GM21360 (cell line): ENCODE measurements around the gene DDO.
"Not testable (repeated sequence)": the region's sequence is repeated elsewhere in the genome, so short reads cannot be mapped to it uniquely, and the experiment has no call there.

Experiments used
- ATAC-seq: cut with Tn5 transposase; IDR thresholded peaks from one replicate; pipeline ENCODE4 v1.9.1; 2021; ENCODE audit warnings: mild to moderate bottlenecking, moderate library complexity; ENCODE audit not compliant: unreplicated experiment

The DDO gene, protein sequence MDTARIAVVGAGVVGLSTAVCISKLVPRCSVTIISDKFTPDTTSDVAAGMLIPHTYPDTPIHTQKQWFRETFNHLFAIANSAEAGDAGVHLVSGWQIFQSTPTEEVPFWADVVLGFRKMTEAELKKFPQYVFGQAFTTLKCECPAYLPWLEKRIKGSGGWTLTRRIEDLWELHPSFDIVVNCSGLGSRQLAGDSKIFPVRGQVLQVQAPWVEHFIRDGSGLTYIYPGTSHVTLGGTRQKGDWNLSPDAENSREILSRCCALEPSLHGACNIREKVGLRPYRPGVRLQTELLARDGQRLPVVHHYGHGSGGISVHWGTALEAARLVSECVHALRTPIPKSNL

DNA sequence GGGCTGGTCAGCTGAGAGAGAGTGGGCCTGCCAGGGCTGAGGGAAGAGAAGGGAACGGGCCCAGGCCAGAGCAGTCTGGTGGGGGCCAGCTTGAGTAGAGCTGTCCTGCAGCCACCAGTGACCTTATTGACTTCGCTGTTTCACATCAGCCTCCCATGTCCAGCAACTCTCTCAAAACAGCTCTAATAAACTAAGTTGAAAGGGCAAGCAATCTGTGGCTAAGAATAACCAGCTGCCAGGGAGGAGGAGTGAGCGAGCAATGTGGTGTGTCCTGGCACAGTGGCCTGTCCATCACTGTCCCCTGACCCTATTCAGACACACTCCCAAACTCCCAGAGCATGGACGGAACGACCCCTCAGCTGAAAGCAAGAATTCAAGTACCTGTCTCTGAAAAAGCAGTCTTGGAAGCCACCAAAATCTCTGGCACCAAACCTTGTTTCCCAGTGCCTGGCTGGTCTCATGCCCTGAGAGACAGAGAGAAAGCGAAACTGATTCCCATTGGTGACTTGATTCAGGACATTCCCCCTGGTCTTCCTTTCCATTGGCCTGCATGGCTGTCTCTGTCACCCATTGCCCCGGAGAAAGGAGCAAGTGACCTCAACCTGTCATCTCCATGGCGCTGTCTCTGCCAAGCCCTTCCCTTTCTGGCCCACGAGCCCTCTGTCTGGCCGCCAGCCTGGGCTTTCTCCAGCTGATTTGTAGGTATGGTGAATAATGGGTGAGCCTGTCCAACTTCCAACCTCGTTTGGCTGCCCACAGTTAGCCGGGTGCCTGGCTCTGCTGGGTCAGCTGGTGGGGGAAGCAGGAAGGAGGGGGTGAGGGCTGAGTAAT is at the start of gene DDO:
TSS of gene DDO (minus strand) at position 490 of the 831 bp plus-strand sequence. CDS start 2,113 bp downstream, outside the sequence.
- no peak for ATAC-seq

DNA sequence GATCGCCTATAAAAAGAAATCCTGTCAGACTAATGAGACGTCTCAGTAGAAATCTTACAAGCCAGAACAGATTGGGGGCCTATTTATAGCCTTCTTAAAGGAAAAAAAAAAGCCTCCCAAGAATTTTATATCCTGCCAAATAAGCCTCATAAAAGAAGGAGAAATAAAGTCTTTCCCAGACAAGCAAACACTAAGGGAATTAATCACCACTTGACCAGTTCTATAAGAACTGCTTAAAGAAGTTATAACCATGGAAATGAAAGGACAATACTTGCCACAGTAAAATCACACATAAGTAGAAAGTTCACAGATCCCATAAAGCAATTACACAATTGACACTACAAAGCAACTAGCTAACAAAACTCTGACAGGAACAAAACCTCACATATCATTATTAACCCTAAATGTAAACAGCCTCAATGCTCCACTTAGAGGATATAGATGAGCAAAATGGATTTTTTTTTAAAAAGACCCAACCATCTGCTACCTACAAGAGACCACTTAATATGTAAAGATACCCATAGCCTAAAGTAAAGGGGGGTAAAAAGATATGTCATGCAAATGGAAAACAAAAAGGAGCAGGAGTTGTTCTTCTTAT is 47.6 kb upstream of the DDO start:
- ATAC-seq: no peak

DNA sequence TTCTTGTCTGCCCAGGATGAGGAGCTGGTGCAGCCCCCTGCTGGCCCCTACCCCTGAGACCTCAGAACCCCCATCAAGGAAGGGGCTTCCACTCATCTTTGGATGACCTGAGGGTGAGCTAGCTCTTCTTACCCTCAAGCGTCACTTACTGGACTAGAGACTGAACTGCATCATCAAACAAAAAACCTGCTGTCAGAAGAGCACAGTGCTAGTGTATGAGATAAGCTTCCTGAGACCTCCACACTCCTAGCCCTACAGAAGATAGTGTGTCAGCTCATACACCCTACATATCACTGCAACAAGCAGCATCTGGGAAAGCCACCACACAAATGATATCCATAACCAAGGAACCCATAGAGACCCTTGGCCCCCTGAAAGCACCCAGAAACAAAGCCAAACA is 46.0 kb upstream of the DDO start:
- ATAC-seq: no peak

DNA sequence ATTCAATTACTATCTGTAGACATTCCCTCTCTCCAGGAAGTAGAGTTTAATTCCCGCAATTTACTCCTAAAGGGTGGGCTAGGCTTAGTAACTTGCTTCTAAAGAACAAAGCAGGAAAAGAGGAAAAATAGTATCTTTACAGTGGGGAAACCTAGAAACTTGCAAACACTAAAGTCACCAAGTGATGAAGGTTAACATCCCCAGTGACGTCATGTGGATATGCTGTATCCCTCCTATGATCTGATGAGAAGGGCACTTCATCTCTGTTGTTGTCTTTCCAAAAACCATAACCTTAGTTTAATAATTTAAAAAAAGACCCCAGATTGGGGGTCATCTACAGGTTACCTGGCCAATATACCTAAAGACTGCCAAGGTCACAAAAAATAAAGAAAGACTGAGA is 43.8 kb upstream of the DDO start:
- no peak for ATAC-seq

DNA sequence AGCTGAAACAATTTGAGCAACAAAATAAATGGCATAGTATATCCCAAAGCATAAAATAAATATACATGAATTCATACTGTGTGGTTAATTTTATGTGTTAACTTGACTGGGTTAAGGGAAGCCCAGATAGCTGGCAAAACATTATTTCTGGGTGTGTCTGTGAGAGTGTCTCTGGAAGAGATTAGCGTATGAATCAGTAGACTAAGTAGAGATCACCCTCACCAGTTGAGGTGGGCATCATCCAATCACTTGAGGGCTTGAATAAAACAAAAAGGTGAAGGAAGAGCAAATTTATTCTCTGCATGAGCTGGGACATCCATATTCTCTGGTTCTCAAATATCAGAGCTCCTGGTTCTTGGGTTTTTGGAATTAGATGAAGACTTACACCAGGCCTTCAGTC is 43.1 kb upstream of the DDO start:
- no peak for ATAC-seq

DNA sequence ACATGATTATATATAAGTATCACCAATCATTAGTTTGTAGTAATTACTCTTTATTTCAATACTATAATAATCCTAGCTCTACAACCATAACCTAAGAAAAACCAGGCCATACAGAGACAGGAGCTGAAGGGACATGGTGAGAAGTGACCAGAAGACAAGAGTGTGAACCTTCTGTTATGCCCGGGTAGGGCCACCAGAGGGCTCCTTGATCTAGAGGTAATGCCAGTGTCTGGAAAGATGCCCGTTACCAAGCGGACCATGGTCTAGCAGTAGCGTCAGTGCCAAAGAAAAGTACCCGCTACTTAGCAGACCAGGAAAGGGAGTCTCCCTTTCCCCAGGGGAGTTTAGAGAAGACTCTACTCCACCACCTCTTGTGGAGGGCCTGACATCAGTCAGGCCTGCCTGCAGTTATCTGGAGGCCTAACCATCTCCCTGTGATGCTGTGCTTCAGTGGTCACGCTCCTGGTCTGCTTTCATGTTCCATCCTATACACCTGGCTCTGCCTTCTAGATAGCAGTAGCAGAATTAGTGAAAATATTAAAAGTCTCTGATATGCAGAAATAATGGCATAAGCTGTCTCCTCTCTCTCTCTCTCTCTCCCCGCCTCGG is 42.3 kb upstream of the DDO start:
- ATAC-seq: not testable (repeated sequence)

DNA sequence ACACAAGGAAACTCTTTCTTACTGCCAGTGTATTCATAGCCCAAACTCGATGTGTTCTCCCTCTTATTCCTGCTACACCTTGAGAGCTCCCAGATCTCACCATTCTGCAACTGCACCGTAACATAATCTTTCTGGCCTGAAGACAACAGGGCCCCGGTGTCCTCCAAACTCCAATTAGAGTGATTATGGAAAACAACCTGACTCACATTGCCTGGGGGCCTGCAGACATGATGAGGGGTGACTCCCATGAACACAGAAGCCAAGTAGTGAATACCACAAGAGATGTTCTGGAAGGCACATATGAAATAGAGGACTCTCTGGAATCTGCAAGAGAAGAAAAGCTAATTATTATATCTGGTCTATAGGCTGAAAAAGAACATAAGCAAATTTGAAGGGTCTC is 41.3 kb upstream of the DDO start:
- ATAC-seq: no peak

DNA sequence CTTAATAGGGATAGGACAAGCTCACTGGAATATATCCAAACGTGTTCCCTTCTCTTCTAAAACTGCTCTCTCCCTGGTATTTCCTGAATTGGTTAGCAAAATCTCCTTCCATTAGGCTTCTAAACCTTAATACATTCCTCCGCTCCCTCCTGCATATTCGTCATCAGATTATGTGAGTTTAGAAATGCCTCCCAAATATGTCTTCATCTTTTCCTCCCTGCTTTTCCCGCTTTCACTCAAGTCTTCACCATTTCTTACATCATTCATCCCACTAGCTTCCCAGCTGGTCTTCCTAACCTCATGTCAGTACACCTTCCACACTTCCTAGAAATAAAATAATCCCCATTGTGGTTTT is 34.1 kb upstream of the DDO start:
- no peak for ATAC-seq

DNA sequence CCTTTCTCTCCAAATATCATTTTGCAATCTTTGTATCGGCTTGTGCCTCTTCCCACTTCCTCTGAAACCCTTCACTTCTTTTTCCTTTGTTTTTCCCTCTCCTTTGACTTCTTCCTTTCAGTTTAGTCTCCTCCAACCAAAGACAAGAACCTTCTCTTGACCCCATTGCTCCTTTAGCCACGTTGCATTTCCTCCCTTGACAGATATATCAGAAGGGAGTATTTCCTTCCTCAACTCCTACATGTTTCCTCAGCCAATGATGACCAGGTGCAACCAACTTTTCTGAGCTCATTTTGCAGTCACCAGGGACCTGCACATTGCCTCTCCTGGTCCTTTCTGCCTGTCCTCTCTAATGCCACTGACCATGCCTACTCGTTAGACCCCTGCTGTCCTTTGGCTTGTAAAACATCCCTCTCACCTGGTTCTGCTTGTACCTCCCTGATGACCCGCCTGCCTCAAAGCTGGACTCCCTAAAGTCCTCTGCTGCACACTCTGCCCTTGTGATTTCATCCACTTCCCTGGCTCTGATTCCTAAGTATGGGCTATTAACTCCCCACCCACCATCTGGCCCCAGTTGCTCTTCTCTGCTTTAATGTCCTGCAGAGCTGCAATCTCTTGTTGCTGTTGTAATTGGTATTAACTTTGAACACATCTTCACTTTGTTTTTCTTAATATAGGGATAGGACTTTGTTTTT is 33.6 kb upstream of the DDO start:
- no peak for ATAC-seq

DNA sequence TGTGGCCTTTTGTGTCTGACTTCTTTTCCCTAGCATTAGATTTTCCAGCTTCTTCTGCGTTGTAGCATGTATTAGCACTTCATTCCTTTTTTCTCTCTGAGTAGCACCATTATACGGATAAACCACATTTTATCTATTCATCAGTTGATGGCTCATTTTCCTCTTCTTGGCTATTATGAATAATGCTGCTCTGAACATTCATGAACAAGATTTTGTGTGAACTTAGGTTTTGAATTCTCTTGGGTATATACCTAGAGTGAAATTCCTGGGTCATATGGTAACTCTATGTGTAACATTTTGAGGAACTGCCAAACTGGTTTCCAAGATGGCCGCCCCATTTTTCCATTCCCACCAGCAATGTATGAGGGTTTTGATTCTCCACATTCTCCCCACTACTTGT is 32.4 kb upstream of the DDO start:
- no peak for ATAC-seq

DNA sequence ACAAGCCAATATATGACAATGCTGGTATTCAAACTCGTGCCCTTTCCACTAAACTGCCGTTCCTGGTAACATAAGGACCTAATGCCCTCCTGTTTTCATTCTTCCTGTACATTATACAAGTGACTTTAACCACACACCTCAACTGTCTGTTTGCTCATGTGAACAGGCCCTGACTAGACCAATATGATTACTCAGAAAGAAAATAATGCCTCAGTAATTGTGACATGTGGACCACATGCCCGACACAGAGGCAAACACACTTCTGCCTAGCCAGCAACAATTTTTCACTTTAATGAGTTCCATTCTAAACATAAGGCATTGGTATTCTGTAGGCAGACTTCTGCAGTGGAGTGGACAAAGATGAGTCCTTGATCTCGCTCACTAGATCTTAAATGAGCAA is 31.0 kb upstream of the DDO start:
- ATAC-seq: no peak

DNA sequence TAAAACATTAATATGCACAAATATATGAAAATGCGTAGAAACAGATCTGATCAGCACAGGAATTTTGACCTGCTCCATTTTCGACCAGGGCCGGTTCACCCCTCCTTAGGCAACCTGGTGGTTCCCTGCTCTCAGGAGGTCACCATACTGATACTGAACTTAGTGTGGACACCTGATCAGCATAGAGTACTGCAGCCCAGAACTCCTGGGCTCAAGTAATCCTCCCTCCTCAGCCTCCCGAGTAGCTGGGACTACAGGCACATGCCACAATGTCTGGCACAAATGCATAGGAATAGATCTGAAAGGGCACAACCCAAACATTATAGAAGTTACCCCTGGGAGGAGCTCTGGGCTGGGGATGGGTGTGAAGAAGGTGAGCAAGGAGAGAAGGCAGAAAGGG is 24.7 kb upstream of the DDO start:
- no peak for ATAC-seq

DNA sequence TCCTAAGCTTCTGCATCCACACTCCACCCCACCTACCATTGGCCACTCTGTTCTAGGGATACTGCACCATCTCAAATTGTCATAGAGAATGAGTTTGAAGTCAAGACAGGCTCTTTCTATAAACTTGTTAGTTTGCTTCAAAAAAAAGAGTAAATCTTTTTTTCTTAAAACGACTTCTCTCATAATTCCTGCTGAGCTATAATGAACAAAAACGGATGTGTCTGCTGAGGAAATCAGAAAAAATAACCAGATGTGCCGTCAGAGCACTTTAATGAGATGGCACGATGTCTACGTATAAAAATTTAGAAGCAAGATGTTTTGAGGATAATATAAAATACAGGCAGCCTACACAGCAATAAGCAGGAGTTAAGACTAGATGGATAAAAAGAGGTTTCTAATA is 24.0 kb upstream of the DDO start:
- ATAC-seq: no peak

DNA sequence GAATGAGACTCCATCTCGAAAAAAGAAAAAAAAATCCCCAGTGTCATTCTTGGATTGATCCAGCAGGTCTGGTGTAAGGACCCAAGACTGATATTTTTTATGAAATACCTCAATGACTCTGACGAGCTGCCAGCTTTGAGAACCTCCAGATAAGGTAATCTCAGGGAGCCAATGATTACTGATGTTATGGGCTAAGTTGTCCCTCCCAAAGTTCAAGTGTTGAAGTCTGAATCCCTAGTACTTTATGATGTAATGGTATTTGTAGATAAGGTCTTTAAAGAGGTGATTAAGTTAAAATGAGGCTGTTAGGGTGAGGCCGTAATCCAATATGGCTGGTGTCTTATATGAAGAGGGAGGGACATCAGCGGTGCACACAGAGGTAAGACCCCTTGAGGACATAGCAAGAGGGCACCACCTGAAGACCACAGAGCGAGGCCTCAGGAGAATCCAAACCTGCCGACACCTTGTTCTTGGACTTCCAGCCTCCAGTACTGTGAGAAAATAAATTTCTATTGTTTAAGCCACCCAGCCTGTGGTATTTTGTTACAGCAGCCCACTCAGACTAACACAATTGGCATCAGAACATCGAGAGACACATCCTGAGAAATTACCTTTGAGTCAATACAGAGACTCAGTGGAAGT is 19.7 kb upstream of the DDO start:
- no peak for ATAC-seq

DNA sequence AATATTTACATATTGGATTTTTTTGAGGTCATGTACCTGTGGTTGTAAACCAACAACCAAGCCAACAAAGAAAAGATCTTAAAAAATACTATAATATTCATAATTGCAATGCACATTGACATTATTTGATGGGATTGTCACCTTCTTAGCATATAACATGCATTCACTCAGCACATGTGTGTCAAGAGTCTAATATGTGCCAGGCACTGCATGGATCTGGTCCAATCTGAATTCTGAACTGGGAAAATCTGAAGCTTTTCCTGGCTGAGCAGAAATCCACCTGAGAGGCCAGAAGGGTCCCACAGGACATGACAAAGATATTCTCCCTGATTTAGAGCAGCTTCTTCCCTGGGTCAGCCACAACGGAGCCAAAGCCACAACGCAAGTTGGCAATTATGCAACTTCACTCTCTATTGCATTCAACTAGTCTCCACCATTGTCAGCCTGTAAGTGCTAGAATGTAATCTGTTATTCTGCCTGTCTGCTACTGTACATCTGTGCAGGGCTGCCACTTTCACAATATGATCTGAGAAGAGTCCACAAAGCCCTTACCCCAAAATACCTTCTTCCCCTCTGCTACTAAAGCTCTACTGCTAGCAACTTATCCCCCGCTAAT is 17.0 kb upstream of the DDO start:
- no peak for ATAC-seq

DNA sequence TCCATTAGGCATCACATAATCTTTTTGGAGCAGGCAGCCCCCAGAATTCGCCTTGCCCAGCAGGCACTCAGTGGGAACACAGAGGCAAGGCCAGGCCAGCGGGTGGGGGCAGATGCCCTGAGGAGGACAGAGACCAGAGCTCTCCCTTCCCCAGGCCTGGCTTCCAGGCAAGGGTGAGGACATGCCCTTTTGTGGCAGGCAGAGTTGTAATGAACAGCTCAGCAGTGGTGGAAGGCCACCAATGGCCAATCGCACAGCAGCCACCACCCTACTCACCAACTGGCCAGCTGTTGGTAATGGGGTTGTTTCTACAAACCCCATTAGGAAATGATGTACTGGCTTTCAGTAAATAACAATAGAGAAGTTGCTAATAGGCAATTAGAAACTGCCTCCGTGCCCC is 15.4 kb upstream of the DDO start:
- no peak for ATAC-seq

DNA sequence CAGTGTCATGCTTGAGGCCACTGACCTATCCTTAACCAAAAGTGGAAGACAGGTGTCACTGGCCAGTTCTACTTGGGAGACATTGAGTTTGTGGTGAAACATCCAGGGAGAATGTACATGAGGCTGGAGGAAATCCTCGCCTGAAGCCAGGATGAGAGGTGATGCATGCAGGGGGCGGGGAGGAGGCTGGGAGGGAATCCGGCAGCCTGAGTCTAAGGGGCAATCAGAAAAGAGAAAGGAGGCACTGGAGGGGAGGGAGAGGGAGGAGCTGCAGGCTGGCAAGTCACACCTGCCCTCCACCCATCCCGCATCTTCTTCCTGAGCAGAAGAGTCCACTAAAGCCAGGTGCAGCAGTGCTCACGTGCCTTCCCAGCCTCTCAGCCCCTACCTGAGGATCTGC is 14.9 kb upstream of the DDO start:
- no peak for ATAC-seq

DNA sequence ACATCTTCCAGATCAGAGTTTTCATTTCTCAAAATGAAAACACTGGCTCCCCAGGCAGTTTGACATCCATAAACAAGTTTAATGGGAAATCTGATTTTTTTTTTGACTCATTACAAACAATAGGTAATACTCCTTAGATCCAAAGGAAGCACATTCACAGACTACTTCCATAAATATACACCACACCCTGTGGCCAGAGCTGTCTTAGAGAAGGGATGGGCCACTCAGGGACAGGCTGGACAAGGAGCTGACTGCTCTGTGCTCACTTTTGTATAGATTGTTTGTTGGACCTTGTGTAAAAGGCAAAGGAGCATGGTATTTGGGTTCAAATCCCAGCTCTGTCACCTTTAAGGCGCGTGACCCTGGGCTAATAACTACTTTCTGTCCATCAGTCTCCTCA is 12.8 kb upstream of the DDO start:
- ATAC-seq: no peak

DNA sequence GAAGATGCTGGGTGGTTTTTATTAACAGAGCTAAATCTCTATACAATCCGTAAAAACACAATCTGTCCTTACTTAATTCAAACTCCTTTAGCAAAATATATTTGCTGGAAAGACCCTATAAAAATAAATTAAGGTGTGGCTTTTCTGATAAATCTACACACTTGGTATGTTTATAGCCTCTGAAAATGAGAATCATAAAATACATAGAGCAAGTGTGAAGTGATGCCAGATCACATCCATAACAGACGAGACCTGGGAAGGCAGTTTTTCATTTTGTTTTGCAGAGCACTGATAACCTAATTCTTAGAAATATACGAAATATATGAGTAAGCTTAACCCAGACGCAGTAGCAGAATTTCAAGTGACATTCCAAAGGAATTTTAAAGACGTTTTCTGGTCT is 10.4 kb upstream of the DDO start:
- no peak for ATAC-seq

DNA sequence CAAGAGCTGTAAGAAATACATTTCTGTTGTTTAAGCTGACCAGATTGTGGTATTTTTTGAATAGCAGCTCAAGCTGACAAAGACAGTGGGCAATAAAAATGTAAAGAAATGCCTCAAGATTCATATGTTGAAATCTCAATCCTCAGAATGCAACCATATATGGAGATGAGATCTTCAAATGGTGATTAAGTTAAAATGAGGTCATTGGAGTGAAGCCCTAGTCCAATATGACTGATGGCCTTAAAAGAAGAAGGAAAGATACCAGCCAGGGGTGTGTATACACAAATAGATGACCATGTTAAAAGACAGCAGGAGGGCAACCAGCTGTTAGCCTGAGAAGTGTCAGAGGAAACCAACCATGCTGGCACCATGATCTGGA is 7.1 kb upstream of the DDO start:
- ATAC-seq: no peak
